HG02938 (cell line): ENCODE results near the gene RHOC.

Experiments used
- ATAC-seq: cut with Tn5 transposase; IDR thresholded peaks from one replicate; pipeline ENCODE4 v1.9.1; 2021; ENCODE audit warnings: mild to moderate bottlenecking, moderate library complexity; ENCODE audit not compliant: unreplicated experiment

Gene RHOC

GRCh38 chr1:112702420-112703261, 4.3 kb downstream of the RHOC start:
- no peak for ATAC-seq

GRCh38 chr1:112702067-112702395, 4.9 kb downstream of the RHOC start:
- ATAC-seq, result no peak

- ATAC-seq, result no peak
Measured at GRCh38 chr1:112701227-112702066, 5.5 kb downstream of the RHOC start.

GRCh38 chr1:112700290-112701226, 6.4 kb downstream of the RHOC start:
- ATAC-seq, result peak; percentile 37

GRCh38 chr1:112699425-112700144, 7.3 kb downstream of the RHOC start:
- ATAC-seq, result no peak

GRCh38 chr1:112698366-112699310, 8.3 kb downstream of the RHOC start:
- ATAC-seq, result no peak

GRCh38 chr1:112697781-112698201, 9.1 kb downstream of the RHOC start:
- ATAC-seq, result no peak

GRCh38 chr1:112696578-112697314, 10.2 kb downstream of the RHOC start:
- no peak for ATAC-seq

- ATAC-seq, result no peak
Measured at GRCh38 chr1:112695276-112695675, 11.7 kb downstream of the RHOC start.

- ATAC-seq, result no peak
Measured at GRCh38 chr1:112694363-112694929, 12.5 kb downstream of the RHOC start.

GRCh38 chr1:112693821-112694220, 13.1 kb downstream of the RHOC start:
- ATAC-seq, result no peak

- ATAC-seq, result no peak
Measured at GRCh38 chr1:112692681-112693080, 14.2 kb downstream of the RHOC start.

- ATAC-seq, result no peak
Measured at GRCh38 chr1:112689842-112690237, 17.1 kb downstream of the RHOC start.

GRCh38 chr1:112689196-112689841, 17.6 kb downstream of the RHOC start:
- ATAC-seq, result no peak

GRCh38 chr1:112688781-112689193, 18.1 kb downstream of the RHOC start:
- ATAC-seq, result no peak

- ATAC-seq, result no peak
Measured at GRCh38 chr1:112687785-112688496, 19.0 kb downstream of the RHOC start.

GRCh38 chr1:112687361-112687760, 19.6 kb downstream of the RHOC start:
- no peak for ATAC-seq
